ENCODE measurements around the gene STRN. TPM values are rescaled to one million over a fixed set of nuclear protein-coding genes. Genes with fewer than 3 reads are reported as not detected.

Gene STRN
- total RNA-seq, 1 donor = 16.4 TPM

DNA sequence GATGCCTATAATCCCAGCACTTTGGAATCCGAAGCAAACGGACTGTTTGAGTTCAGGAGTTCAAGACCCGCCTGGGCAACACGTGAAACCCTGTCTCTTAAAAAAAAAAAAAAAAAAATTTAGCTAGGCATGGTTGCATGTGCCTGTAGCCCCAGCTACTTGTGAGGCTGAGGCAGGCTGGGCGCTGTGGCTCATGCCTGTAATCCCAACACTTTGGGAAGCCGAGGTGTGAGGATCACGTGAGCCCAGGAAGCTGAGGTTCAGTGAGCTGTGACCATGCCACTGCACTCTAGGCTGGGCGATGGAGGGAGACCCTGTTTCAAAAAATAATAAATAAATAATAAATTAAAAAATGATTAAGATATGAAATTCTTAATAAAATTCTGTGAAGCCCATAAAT, 9.0 kb upstream of the STRN start:
- no peak overlapping the region for H3K4me3 ChIP-seq (ENCODE audit: low read depth, low read length)
- no peak for DNase-seq (ENCODE audit: low read depth)
- TF ChIP-seq, protein P1, sequence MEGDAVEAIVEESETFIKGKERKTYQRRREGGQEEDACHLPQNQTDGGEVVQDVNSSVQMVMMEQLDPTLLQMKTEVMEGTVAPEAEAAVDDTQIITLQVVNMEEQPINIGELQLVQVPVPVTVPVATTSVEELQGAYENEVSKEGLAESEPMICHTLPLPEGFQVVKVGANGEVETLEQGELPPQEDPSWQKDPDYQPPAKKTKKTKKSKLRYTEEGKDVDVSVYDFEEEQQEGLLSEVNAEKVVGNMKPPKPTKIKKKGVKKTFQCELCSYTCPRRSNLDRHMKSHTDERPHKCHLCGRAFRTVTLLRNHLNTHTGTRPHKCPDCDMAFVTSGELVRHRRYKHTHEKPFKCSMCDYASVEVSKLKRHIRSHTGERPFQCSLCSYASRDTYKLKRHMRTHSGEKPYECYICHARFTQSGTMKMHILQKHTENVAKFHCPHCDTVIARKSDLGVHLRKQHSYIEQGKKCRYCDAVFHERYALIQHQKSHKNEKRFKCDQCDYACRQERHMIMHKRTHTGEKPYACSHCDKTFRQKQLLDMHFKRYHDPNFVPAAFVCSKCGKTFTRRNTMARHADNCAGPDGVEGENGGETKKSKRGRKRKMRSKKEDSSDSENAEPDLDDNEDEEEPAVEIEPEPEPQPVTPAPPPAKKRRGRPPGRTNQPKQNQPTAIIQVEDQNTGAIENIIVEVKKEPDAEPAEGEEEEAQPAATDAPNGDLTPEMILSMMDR (IDR thresholded peaks at IDR 0.05; ENCODE audit: insufficient read depth, low read depth, low read length) = no peak

DNA sequence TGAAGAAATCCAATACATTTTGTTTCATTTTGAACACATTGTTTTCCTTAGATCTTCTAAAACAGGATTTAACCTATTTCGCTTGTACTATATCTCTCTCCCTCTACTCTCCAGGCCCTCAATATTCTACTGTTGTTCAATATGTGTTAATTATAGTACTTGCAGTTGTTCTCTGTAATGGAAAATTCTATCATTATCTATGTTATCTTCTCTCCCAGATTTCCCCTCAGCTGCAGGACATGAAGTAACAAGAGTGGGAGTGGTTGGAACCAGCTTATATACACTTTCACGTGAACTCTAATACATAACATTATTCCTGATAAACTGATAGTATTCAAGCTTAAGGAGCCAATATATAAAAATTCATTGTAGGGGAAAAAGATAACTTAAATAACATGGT, 7.0 kb upstream of the STRN start:
- H3K4me3 ChIP-seq (ENCODE audit: low read depth, low read length) = no peak overlapping the region
- TF ChIP-seq, protein P1 (IDR thresholded peaks at IDR 0.05; ENCODE audit: insufficient read depth, low read depth, low read length) = no peak
- no peak for DNase-seq (ENCODE audit: low read depth)

DNA sequence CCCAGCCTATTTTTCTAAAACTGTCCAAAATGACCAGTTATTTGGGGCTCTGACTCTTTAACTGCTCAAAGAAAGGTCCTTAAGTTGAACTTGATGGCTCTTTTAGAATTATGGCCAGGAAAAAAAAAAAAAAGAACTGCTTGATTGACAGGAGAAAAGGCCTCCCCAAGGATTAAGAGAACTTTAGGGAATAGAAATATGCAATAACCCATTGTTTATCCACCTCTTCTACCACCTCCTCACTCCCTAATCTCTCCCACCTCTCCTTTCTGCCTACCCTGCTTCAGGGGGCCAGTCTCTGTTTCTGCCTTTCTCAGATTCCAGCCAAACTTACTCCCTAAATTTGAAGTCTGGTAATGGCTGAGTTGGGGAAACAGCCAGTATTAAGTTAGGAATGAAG, 5.7 kb upstream of the STRN start:
- no peak overlapping the region for H3K4me3 ChIP-seq (ENCODE audit: low read depth, low read length)
- TF ChIP-seq, protein P1 (IDR thresholded peaks at IDR 0.05; ENCODE audit: insufficient read depth, low read depth, low read length) = no peak
- no peak for DNase-seq (ENCODE audit: low read depth)

DNA sequence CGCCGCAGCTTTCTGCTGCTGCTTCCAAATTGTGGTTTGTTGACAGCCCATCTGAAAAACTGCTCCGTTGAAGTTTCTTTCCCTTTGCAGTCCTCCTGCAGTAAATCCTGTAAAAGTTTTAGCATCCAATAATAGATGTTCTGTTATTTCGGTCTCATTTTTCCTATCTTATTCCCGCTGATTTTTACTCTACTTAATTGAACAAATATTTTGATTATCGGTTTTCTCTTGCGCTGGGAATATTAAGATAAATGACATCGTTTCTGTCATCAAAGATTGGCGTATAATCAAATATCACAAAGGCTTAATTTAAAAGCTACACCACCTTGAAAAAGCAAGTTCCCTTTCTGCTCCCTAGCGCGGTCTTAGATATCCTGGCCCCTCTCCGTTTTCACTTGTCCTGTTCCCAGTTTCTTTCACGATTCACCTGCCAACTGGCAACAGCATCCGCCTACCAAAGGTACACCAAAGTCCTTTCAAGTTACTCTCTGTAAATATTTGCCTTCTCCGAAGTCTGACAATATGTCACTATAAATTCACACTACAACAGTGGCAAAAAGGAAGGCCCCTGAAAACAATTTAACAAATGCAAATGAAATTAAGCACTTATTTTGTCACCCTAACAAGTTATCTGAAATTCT, 1.0 kb upstream of the STRN start:
- TF ChIP-seq, protein P1 (IDR thresholded peaks at IDR 0.05; ENCODE audit: insufficient read depth, low read depth, low read length) = no peak

DNA sequence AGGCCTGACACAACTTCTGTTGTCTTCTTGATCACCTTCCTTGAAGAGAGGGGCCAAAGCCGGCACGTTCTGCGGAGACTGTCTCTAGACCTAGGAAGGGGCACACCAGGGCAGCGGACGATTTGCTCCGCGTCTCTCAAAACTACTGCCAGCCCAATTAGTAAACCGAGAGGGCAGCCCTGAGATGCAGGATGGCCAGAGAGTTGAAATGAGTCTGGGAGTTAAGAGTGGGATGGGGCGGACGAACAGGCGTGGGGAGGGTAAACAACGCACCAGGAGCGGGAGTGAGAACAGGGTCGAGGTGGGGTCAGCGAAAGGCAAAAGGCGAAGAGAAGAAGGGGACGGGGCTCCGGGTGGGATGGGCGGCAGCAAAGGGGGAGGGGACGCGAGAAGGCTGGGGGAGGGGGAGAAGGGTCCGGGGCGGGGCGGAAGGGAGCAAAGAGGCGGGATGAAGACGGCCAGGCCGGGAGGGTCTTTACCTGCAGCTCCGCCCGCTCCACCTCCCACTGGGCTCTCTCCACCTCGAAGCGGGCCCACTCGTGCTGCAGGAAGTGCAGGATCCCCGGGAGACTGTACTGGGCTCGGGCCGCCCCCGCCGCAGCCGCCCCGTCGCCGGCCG, 476 bp downstream of the STRN start:
- H3K4me3 ChIP-seq (ENCODE audit: low read depth, low read length) = peak overlapping the region; percentile 85
- DNase-seq (ENCODE audit: low read depth) = peak; percentile 18
- TF ChIP-seq, protein P1 (IDR thresholded peaks at IDR 0.05; ENCODE audit: insufficient read depth, low read depth, low read length) = no peak

More for the DNA sequence above, 1.0 kb upstream of the STRN start:
- H3K4me3 ChIP-seq (ENCODE audit: low read depth, low read length) = peak overlapping the region; percentile 85
- DNase-seq (ENCODE audit: low read depth) = no peak

DNA sequence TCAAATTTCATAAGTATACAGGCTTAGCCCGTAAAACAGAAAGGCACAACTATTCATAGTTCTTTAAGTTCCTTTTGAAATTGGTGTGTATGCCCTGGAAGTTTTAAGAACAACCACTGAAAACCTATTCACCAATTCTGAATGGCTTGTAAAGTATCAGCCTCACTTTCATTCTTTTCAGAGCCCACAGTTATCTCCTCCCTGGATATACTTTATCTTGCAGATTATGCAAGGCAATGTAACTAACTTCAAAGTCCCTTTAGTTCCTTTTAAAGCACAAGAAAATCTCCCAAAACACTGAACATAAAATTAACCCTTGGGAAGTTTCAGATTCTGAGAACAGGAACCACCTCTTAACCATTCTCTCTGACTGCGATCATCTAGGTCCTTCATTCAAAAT, 1.1 kb downstream of the STRN start:
- DNase-seq (ENCODE audit: low read depth) = peak; percentile 54
- TF ChIP-seq, protein P1 (IDR thresholded peaks at IDR 0.05; ENCODE audit: insufficient read depth, low read depth, low read length) = no peak

More for the DNA sequence above, 1.1 kb downstream of the STRN start:
- H3K4me3 ChIP-seq (ENCODE audit: low read depth, low read length) = peak overlapping the region; percentile 85

Data from fibroblast of villous mesenchyme (primary cell).